Measurements from ENCODE around the gene CBLB. TPM values are rescaled to one million over a fixed set of nuclear protein-coding genes. Genes with fewer than 3 reads are reported as not detected.

The CBLB gene
- total and polyA plus RNA-seq, 2 donors (not counting 1 experiment from before 2014, with no cell fraction given) = 26.9 to 28.5 TPM

GRCh38 chr3:105656651-105657504, 211.9 kb downstream of the CBLB start:
- no peaks in the 10 kb centered on the region for H4K20me1 ChIP-seq (ENCODE audit: control insufficient read depth, extremely low read depth, insufficient read depth, low read length)
- no peaks in the 10 kb centered on the region for H3K36me3 ChIP-seq (ENCODE audit: control insufficient read depth, insufficient read depth, low read length)
- no peak overlapping the region for H3K4me2 ChIP-seq (ENCODE audit: extremely low read depth, insufficient read depth, low read length)
- H3K4me1 ChIP-seq (ENCODE audit: control insufficient read depth, extremely low read depth, insufficient read depth, low read length) = no peaks in the 10 kb centered on the region
- H3K27me3 ChIP-seq (ENCODE audit: control insufficient read depth, insufficient read depth, low read length) = no peaks in the 10 kb centered on the region
- no peaks in the 10 kb centered on the region for H3K79me2 ChIP-seq (ENCODE audit: control insufficient read depth, insufficient read depth, low read length)
- TF ChIP-seq EZH2 (IDR thresholded peaks at IDR 0.05; ENCODE audit: low read length, missing control alignments) (no peak), CTCF (conservative IDR thresholded peaks at IDR 0.05 in 1 of 2, IDR thresholded peaks at IDR 0.05 in 1 of 2; ENCODE audit: low read depth in 1 of 2, low read length in 2 of 2) (no peak)
- H3K4me3 ChIP-seq (replicated peaks in 1 of 4; ENCODE audit: control extremely low read depth in 1 of 4, insufficient read depth in 1 of 4, low read depth in 3 of 4, low read length in 4 of 4) = no peak overlapping the region
- no peak overlapping the region for H3K9ac ChIP-seq (ENCODE audit: insufficient read depth, low read length)
- H3K27ac ChIP-seq (ENCODE audit: insufficient read depth, low read length) = no peak overlapping the region
- H3K9me3 ChIP-seq (ENCODE audit: control insufficient read depth, insufficient read depth, low read depth, low read length) = no peaks in the 10 kb centered on the region
- DNase-seq (ENCODE audit: low read depth in 2 of 2) = peak in 1 of 2 donors; percentile 21
- H2AFZ ChIP-seq (ENCODE audit: low read length) = no peak overlapping the region

- Histone ChIP-seq H3K36me3 (ENCODE audit: control insufficient read depth, insufficient read depth, low read length) (no peaks in the 10 kb centered on the region), H3K79me2 (ENCODE audit: control insufficient read depth, insufficient read depth, low read length) (no peaks in the 10 kb centered on the region), H2AFZ (ENCODE audit: low read length) (no peak overlapping the region), H3K27ac (ENCODE audit: insufficient read depth, low read length) (no peak overlapping the region), H3K9ac (ENCODE audit: insufficient read depth, low read length) (no peak overlapping the region), H3K9me3 (ENCODE audit: control insufficient read depth, insufficient read depth, low read depth, low read length) (no peaks in the 10 kb centered on the region), H3K27me3 (ENCODE audit: control insufficient read depth, insufficient read depth, low read length) (no peaks in the 10 kb centered on the region), H3K4me2 (ENCODE audit: extremely low read depth, insufficient read depth, low read length) (no peak overlapping the region), H3K4me3 (replicated peaks in 1 of 4; ENCODE audit: control extremely low read depth in 1 of 4, insufficient read depth in 1 of 4, low read depth in 3 of 4, low read length in 4 of 4) (no peak overlapping the region), H3K4me1 (ENCODE audit: control insufficient read depth, extremely low read depth, insufficient read depth, low read length) (no peaks in the 10 kb centered on the region), H4K20me1 (ENCODE audit: control insufficient read depth, extremely low read depth, insufficient read depth, low read length) (no peaks in the 10 kb centered on the region)
- TF ChIP-seq CTCF (conservative IDR thresholded peaks at IDR 0.05 in 1 of 2, IDR thresholded peaks at IDR 0.05 in 1 of 2; ENCODE audit: low read depth in 1 of 2, low read length in 2 of 2) (no peak), EZH2 (IDR thresholded peaks at IDR 0.05; ENCODE audit: low read length, missing control alignments) (no peak)
- DNase-seq (ENCODE audit: low read depth in 2 of 2) = no peak
Observed at GRCh38 chr3:105653868-105654267, 214.9 kb downstream of the CBLB start.

- no peak for DNase-seq (ENCODE audit: low read depth in 2 of 2)
- Histone ChIP-seq H3K79me2 (ENCODE audit: control insufficient read depth, insufficient read depth, low read length) (no peaks in the 10 kb centered on the region), H3K36me3 (ENCODE audit: control insufficient read depth, insufficient read depth, low read length) (no peaks in the 10 kb centered on the region), H3K9me3 (ENCODE audit: control insufficient read depth, insufficient read depth, low read depth, low read length) (no peaks in the 10 kb centered on the region), H3K27me3 (ENCODE audit: control insufficient read depth, insufficient read depth, low read length) (no peaks in the 10 kb centered on the region), H3K27ac (ENCODE audit: insufficient read depth, low read length) (no peak overlapping the region), H2AFZ (ENCODE audit: low read length) (no peak overlapping the region), H3K4me1 (ENCODE audit: control insufficient read depth, extremely low read depth, insufficient read depth, low read length) (no peaks in the 10 kb centered on the region), H3K4me2 (ENCODE audit: extremely low read depth, insufficient read depth, low read length) (no peak overlapping the region), H4K20me1 (ENCODE audit: control insufficient read depth, extremely low read depth, insufficient read depth, low read length) (no peaks in the 10 kb centered on the region), H3K4me3 (replicated peaks in 1 of 4; ENCODE audit: control extremely low read depth in 1 of 4, insufficient read depth in 1 of 4, low read depth in 3 of 4, low read length in 4 of 4) (no peak overlapping the region), H3K9ac (ENCODE audit: insufficient read depth, low read length) (no peak overlapping the region)
- no peak for TF ChIP-seq EZH2 (IDR thresholded peaks at IDR 0.05; ENCODE audit: low read length, missing control alignments)
Observed at GRCh38 chr3:105653166-105653565, 215.6 kb downstream of the CBLB start.
